ENCODE results near the gene LRRC1.

LRRC1 gene

GRCh38 chr6:53937461-53937860 is 142.7 kb downstream of the LRRC1 start:
- TF ChIP-seq, protein P1, sequence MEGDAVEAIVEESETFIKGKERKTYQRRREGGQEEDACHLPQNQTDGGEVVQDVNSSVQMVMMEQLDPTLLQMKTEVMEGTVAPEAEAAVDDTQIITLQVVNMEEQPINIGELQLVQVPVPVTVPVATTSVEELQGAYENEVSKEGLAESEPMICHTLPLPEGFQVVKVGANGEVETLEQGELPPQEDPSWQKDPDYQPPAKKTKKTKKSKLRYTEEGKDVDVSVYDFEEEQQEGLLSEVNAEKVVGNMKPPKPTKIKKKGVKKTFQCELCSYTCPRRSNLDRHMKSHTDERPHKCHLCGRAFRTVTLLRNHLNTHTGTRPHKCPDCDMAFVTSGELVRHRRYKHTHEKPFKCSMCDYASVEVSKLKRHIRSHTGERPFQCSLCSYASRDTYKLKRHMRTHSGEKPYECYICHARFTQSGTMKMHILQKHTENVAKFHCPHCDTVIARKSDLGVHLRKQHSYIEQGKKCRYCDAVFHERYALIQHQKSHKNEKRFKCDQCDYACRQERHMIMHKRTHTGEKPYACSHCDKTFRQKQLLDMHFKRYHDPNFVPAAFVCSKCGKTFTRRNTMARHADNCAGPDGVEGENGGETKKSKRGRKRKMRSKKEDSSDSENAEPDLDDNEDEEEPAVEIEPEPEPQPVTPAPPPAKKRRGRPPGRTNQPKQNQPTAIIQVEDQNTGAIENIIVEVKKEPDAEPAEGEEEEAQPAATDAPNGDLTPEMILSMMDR (IDR thresholded peaks at IDR 0.05; ENCODE audit: extremely low read depth, missing control alignments): no peak

DNA sequence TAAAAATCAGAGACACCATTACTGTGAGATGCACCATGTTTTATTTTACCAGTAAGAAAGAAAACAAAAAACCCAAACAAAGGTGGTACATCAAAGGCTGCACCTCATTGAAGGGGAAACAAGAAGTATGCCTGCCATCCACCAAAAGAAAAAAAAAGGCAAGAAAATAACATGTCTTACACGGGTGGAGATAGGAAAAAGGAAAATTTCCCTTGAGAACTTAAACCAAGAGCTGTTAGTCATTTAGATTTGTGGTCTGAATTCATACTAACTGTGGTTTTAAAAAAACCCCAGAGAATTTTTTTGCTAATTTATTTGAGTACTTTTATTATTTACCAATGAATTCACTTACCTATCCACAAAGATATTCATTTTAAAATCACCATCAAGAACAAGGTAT is 144.0 kb downstream of the LRRC1 start:
- DNase-seq (ENCODE audit: low spot score): no peak
- TF ChIP-seq, protein P1 (IDR thresholded peaks at IDR 0.05; ENCODE audit: extremely low read depth, missing control alignments): no peak

More at GRCh38 chr6:53937461-53937860, 142.7 kb downstream of the LRRC1 start:
- DNase-seq (ENCODE audit: low spot score): no peak

- TF ChIP-seq, protein P1 (IDR thresholded peaks at IDR 0.05; ENCODE audit: extremely low read depth, missing control alignments): no peak
- no peak for DNase-seq (ENCODE audit: low spot score)
Measured at GRCh38 chr6:53939830-53940229, 145.0 kb downstream of the LRRC1 start.

GRCh38 chr6:53943395-53943794 is 148.6 kb downstream of the LRRC1 start:
- TF ChIP-seq, protein P1 (IDR thresholded peaks at IDR 0.05; ENCODE audit: extremely low read depth, missing control alignments): no peak
- no peak for DNase-seq (ENCODE audit: low spot score)

DNA sequence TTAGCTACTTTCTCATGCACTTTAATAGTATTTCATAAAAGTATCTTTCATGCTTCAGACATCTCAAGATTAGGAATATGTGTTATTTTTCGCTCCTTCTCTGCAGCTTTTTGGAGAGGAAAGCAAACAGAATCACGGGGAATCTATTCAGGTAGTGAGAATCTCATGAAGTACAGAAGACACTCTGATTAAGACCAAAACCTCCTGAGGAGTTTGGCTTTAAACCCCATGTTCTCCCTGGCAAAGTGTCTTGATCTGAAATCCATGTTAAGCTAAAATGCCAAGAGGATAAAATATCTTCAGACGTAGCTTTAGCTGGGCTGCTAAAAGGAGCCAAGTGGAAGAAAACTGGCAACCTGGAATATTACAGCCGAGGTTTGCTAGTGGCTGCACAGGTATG is 149.3 kb downstream of the LRRC1 start:
- TF ChIP-seq, protein P1 (IDR thresholded peaks at IDR 0.05; ENCODE audit: extremely low read depth, missing control alignments): no peak
- DNase-seq (ENCODE audit: low spot score): no peak

GRCh38 chr6:53944543-53944942 is 149.7 kb downstream of the LRRC1 start:
- DNase-seq (ENCODE audit: low spot score): no peak
- TF ChIP-seq, protein P1 (IDR thresholded peaks at IDR 0.05; ENCODE audit: extremely low read depth, missing control alignments): no peak

- DNase-seq (ENCODE audit: low spot score): no peak
- TF ChIP-seq, protein P1 (IDR thresholded peaks at IDR 0.05; ENCODE audit: extremely low read depth, missing control alignments): no peak
Measured at GRCh38 chr6:53945765-53946407, 151.1 kb downstream of the LRRC1 start.

Data from GM20000 (cell line).